OCI-M2 (cell line): Measurements from ENCODE around the gene MAPK8IP2.
A peak's percentile ranks its signal among the peaks of the same experiment; 100 is the strongest.

Experiments
- DNase-seq: peaks from one replicate; lab custom pipeline; 2025; ENCODE audit not compliant: unreplicated experiment; lab: John Stamatoyannopoulos, UW

Gene MAPK8IP2

DNA sequence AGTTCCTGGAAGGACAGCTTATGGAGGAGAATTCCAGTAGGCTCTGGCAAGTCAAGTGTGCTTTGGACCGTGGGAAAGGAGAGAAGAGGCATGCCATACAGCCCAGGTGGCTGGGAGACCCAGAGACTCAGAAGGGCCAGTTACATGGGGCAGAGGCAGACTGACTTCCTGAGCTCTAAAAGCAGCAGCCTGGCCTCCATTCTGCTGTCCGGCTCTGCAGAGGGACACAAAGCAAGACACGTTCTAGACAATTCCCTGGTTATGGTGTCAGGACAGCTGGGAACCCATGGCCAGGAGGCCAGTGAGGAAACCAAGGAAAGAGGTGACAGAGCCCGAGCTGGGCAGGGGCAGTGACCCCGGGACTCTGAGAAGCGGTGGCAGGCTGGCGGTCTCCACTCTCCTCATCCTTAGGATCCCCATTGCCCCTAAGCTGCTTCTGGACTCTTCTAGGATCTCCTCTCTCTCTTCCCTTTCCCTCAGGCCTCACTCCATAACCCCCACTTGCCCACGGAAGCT is 25.1 kb upstream of the MAPK8IP2 start:
- DNase-seq: no peak

DNA sequence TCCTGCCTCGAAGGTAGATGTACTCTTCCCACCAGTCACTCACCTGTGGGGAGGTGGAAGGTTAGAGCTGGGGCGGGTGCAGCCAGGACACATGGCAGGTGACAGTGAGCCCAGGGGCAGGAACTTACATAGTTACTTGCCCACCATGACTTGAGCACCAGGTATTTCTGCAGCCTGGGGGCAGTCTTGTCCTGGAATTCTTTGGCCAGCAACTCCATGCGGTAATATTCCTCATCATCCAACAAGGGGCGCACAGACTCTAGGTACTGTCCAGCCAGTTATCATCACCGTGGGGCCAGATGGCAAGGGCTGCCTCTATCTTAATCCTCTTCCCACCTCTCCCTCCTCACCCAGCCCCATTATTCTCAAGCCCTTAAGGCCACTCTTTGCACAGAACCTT is 24.5 kb upstream of the MAPK8IP2 start:
- no peak for DNase-seq

DNA sequence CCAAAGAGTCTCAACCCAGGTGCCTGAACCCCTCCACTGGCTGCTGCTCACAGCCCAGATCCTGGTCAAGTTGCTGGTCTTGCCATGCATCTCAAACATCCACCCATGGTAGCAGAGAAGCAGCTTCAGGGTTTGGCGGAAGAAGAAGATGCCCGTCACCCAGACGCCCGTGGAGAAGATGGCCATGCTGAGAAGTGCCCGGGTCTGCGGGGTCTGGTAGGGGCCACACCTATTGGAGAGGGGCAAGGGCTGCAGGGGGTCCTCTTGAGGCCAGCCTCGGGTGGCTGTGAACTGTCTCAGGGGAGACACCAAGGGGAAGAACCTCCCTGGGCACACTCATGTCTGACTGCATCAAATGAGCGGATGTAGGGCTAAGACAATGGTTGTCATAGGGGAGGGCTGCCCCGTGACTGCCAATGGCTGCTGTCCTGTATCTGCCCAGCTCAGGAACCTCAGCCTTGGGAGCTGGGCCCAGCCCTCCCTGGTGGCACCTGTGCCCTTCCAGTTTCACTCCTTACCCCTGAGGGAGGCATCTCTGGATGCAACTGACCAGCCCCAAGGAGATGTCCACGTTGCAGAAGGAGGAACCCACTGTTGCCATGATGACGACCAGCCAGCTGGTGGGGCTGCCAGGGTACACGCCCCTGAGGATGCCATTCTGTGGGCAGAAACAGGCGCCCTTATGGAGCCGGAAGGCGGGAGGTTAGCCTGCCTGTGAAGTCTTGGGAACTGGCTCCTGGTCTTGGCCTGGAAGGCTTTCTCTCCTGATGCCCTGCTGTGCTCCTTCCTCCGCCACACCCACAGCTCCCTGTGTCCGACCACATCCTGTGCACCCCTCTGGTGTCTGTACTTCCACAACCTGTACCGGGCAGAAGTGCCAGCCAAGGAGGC is 23.5 kb upstream of the MAPK8IP2 start:
- no peak for DNase-seq

DNA sequence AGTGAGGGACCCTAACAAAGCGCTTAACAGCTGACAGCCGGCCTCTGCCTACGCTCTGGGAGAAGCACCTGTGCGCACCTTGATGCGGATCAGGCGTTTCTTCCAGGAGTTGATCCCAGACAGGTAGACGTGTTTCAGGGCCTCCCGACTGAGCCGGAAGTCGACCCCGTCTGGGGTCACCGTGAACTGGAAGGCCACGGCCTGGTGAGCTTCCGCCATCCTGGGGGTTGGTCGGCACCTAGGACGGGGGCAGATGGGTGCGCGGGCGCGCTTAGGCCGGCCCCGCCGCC is 23.0 kb upstream of the MAPK8IP2 start:
- DNase-seq: no peak

DNA sequence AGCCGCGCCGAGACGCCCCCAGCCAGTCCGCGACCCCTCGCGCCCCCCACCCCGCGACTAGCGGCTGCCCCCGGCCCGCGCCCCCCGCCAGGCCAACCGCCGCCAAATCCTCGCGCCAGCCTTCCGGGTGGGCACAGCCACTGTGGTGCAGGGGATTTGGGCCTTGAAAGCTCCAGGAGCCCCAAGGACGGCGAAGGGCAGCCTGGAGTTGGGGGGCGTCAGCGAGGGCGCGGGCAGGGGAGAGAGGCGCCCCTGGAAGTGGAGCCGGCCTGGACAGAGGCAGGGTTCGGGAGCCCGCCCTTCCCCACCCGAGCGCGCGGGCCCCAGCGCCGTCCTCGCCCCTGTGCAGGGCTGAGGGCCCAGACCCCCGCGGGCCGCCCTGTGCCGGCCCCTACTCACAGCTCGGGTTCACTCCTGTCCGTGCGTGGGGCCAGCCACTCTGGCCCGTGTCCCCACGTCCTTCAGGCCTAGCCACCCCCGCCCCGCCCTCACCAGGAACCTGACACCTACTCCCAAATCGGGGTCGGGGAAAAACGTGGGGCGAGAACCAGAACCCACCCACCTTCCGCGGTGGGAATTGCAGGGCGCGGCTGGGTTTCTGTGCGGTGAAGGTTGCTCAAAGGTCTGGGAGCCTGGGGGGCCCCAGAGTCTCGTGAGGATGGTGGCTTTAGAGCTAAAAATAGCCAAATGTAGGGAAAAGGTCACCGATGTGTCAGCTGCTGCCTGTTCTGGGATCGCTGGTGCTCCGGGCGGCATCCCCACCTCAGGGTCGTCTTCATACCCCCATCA is 22.4 kb upstream of the MAPK8IP2 start, which contains the start of gene CPT1B:
Gene CPT1B, minus strand, starts transcription at position 441 of the 789 bp plus-strand sequence. CDS start 512 bp downstream, outside the sequence.
- DNase-seq: no peak

DNA sequence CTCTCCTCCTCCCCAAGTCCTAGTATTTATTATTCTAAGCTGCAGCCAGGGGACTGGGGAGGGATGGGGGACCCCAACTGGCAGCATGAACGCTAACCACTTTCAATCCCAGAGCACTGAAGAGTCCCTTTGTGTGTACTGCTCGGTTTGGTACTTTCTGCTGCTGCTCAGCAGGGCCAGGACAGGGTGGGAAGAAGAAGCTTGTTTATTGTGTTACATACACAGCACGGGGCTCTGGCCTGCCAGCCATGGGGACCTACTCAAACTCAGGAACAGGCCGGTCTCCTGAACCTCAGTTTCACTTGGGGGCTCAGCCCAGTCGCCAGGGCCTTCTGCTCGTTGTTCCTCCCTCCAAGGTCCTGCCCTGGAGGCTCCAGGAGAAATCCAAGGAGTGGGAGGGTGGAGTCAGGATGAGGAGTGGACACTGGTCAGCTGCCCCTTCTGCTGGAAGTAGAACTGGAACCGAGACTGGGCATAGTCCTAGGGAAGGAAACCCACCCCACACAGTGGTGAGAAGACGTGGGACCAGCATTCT is 21.8 kb upstream of the MAPK8IP2 start:
- DNase-seq: no peak

DNA sequence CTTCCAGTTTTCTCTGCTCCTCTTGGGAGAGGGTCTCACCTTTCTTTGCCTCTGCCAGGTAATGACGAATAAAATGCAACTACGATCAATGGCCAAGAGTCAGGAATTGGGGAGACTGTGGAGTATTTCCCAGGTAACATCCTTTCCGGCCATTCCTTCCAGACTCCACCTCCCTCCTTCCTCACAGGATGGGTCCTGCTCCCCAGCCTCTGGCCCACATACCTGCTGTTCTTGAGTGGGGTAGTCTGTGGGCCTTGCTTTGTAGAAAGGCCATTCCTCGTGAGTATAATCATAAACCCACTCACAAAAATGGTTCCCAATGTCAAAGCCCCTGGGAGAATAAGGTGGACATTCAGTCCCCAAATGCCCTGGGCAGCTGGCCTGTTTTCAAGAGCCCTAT is 20.8 kb upstream of the MAPK8IP2 start:
- DNase-seq: no peak

DNA sequence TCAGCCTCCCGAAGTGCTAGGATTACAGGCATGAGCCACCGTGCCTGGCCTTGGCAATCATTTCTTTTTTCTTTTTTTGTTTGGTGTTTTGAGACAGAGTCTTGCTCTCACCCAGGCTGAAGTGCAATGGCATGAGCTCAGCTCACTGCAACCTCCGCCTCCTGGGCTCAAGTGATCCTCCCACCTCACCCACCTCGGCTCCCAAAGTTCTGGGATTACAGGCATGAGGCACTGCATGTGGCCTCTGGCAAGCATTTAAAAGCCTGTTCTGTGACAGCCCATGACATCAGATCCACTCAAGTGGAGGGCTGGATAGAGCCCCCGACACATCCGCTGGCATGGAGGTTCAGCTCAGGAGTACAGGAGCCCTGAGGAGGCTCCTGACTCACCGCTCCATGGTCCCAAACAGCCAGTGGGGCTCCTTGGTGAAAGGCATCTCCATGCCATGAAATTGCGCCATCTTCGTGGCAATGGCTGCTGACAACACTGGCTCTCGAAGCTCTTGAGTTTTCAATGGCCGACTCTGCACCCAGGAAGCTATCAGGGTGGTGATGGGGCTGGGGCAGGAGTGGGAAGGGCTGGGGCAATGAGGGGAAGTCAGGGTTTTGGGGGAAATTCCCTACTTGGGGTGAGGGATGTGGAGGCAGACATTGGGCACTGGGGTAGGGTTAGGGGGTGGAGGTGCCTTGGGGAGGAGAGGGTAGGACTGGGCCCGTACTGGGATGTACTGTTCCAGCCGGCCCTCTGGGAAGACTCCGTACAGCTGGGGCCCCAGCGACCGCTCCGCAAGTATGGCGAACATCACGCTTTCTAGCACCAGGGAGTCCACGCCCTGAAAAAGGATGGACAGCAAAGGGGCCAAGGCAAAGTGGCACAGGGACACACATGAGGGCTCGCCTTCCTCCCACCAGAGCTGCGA is 19.3 kb upstream of the MAPK8IP2 start:
- DNase-seq: no peak

DNA sequence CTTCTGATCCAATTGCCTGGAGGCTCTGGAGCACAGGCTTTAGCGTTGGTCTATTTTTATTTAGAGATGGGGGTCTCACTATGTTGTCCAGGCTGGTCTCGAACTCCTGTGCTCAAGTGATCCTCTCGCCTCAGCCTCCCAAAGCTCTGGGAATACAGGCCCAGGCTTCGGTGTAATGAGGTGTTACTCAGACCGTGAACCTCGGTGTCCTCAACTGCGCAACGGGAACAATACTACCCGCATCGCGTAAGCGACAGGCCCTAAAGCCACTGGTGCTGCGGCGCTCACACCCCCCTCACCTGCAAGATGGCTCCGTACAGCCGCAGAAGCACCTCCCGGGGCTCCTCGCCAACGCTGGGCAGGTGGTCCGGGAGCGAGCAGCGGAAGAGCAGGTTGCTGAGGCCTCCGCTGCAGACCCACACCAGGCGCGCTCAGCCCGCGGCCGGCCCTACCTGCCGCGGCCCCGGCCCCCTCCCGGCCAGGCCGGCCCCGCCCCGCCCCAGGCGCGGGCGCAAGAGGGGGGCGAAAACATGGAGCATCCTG is 18.6 kb upstream of the MAPK8IP2 start:
- no peak for DNase-seq

DNA sequence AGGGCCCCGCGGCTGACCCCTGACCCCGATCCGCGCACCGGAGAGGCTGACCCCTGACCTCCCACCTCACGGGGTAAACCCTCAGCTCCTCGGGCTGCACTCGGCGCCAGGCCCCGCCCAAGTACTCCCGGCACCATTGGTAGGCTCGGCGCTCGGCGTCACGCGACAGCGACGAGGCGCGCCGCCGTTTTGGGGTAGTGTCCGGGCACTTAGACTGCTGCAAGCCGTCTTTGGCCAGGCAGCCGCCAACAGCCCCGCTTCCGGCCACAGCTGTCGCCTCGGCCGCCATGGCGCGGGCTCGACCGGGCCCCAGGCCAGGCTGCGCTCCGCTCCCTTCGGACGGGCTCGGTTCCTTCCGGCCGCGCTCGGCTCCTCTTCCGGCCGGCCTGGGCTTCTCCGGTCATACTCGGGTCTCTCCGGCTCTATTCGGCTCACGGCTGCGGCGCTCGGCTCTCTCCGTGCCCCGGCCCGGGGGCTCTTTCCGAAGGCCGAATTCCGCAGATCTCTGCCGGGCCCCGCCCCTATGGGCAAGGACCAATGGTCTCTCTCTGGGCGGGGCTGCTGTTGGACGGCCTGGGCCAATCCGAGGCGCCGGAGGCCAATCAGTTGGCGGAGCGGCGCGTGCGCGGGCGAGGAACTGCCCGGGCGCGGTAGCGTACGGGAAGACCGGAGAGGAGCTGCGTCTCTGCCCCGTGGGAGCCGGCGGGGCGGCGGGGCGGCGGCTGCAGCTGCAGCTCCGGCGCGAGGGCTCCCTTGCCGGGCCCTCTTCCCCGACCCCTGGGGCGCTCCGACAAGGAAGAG is 17.9 kb upstream of the MAPK8IP2 start, which contains the start of gene CHKB:
Gene CHKB, minus strand, starts transcription at position 357 of the 801 bp plus-strand sequence. Its CDS starts 68 bp downstream, at position 289.
- peak; percentile 38 for DNase-seq

DNA sequence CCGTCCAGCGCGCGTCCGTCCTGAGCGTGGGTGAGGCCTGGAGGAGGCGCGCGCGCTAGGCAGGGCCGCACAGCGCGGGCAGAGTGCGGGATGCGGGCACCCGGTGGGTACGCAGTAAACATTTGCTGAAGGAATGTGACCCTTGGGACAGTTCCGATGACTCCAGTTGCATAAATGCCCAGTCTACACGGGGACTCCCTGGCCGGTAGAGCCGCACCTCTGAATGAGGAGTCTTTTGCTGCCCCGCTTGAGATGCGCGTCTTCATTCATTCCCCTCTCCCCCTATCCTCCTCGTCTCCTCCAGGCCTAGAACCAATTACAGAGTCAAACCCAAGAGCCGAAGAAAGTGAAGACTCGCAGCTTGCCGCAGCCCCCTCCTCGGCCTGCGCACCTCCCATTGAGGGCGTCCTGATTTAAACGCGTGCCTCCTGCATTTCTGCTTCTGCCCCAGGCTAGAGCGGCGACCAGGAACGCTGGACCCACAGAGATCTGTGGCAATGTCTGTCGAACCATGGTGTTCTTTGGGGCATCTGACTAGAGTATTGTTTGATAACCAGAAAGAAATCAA is 17.2 kb upstream of the MAPK8IP2 start:
- DNase-seq: no peak

DNA sequence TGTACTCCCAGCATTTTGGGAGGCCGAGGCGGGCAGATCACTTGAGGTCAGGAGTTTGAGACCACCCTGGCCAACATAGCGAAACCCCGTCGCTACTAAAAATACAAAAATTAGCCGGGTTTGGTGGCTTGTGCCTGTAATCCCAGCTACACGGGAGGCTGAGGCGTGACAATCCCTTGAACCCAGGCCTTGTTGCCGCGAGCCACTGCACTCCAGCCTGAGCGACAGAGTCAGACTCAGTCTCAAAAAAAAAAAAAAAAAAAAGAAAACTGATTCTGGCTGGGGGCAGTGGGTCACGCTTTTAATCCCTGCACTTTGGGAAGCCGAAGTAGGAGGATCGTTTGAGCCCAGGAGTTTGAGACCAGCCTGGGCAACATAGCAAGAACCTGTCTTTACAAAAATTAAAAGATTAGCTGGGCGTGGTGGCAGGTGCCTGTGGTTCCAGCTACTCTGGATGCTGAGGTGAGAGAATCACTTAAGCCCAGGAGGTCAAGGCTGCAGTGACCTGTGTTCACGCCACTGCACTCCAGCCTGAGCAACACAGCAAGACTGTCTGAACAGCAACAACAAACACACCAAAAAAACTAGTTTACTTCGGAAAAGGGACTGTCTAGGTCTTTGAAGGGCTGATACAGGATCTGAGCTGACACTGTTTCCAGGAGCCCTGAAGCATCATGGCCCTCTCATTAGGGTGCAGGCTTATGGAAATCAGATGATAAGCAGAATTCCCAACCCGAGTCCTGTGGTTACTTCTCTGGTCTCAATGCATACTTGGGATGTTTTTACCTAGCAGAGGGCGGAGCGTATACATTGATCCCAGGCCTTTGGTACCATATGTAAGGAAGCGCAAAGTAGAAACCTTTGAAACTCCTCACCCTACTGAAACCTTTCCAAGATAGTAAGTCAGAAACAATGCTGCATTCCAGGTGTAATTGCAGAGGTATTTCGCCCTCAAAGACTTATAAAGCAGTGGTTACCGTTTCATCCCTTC is 16.2 kb upstream of the MAPK8IP2 start:
- no peak for DNase-seq

DNA sequence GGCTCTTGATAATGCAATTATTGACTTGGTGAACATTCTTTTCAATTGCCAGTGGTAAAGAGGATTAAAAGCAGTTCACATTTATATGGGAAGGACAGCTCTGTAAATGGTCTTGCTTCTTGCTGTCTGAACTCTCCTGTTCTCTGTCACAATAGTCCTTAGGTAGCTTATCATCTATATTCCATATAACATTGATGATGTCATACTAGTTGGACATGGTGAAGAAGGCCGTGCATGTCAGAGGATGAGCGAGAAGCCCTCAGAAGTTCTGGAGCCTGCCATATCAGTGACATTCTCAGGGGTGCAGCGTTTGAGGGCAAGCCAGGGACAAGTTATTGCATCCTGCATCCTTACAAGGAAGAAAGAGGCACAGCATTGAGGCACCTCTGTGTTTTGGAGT is 15.4 kb upstream of the MAPK8IP2 start:
- DNase-seq: no peak

DNA sequence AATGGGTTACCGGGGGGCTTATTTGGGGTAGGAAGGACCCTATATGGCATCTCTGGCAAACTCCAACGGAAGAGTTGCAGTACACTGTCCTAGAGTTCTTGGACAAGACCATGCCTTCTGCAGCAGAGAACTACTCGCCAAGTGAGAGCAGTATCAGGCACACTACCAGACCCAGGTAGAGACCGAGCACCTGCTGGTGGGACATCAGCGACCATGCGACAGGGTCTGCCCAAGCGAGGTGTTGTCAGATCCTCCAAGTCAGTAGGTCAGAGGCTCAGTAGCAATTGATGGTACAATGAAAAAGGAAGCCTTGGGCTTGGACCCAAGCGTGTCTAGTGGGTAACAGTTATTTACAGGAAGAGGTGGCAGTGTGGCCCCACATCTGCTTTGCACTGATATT is 14.8 kb upstream of the MAPK8IP2 start:
- no peak for DNase-seq

DNA sequence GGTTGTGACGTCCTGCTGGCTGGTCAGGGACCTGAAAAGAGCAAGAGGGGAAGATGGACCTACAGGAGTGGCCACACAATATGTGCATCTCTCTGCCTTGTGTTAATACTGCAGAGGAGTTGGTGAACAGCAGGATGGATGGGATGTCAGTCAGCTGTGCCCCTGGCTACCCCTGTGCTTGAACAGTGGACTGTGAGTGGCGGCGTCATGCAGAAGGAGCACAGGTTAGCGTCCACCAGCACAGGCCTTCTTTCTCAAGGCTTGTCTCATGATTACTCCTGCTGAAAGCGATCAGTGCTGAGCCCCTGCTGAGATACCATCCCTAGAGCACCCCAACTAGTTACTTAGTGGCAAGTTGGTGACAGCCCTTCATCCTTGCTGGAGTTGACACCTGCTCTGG is 14.2 kb upstream of the MAPK8IP2 start:
- no peak for DNase-seq

DNA sequence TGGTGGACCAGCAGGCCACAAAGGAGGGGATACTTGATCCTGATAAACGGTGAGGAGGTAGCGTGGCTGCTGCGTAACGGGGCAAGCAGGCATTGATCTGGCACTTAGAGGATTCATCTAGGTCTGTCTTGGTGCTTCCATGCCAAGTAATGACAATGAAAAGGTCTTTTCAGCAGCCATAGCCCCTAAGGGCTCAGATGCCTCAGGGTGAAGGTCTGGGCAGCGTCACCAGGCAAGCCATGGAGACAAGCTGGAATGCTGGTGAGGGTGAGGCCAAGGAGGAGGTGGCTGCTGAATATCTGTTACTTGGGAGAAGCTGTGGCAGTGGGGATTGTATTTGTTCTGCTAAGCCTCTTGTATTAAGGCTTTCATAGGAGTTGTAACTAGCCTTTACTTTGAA is 13.2 kb upstream of the MAPK8IP2 start:
- DNase-seq: no peak

DNA sequence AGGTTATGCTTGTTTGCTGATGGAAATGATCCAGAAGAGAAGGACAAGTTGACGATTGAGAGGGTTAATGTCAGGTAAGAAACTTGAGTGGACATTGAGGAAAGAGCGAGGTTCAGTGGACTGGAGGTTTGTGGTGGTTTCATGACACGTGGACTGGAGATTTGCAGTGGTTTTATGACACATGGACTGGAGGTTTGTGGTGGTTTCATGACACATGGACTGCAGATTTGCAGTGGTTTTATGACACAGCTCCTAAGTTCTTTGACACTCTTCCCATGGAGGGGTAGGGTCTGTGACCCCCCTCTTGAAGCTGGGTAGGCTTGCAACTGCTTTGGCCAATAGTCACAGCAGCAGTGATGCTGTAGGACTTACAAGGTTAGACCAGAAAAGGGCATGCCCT is 5.4 kb upstream of the MAPK8IP2 start:
- DNase-seq: no peak

DNA sequence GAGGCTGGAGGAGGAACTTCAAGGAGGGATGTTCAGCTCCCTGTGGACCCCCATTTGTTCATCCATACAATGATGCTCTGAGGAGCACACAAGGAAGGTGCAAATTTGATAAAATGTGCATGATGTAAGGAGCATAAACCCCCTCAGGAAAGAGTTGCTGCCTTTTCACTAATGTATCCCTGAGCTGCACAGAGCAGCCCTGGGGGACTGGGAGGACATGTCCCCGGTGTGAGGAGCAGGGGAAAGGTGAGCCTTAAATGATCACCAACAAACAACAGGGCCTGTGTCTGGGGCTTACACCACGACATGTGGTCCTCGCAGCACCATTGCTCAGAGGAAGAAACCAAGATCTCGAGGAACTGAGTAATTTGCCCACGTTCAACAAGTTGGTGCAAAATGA is 3.5 kb upstream of the MAPK8IP2 start:
- no peak for DNase-seq
